ENCODE data around the gene MEX3A. TPM values are rescaled to one million over a fixed set of nuclear protein-coding genes. Genes with fewer than 3 reads are reported as not detected.
A peak's percentile ranks its signal among the peaks of the same experiment; 100 is the strongest.

The MEX3A gene
- total RNA-seq, 6 experiments from 2014 or later: 1.4 to 3.1 (median 2.2) TPM

- TF ChIP-seq CTCF (IDR thresholded peaks at IDR 0.05): no peak
- Mint-ChIP-seq H3K4me3 (no peak overlapping the region), H3K36me3 (ENCODE audit: low read depth) (no peaks in the 10 kb centered on the region), H3K27ac (no peak overlapping the region), H3K4me1 (ENCODE audit: low read depth) (peaks cover 14% of the 10 kb centered on the region), H3K9me3 (no peaks in the 10 kb centered on the region), H3K27me3 (ENCODE audit: insufficient read depth) (no peaks in the 10 kb centered on the region)
- DNase-seq: no peak
These were observed 18.3 kb downstream of the MEX3A start for GRCh38 chr1:156063997-156064285.

GRCh38 chr1:156062189-156062588 is 20.1 kb downstream of the MEX3A start:
- no peaks in the 10 kb centered on the region for H3K36me3 Mint-ChIP-seq (ENCODE audit: low read depth)
- peak; percentile 19 for DNase-seq
- H3K4me3 Mint-ChIP-seq: no peak overlapping the region
- peaks cover 10% of the 10 kb centered on the region for H3K4me1 Mint-ChIP-seq (ENCODE audit: low read depth)
- H3K27me3 Mint-ChIP-seq (ENCODE audit: insufficient read depth): no peaks in the 10 kb centered on the region
- no peak for TF ChIP-seq CTCF (IDR thresholded peaks at IDR 0.05)
- no peak overlapping the region for H3K27ac Mint-ChIP-seq
- H3K9me3 Mint-ChIP-seq: no peaks in the 10 kb centered on the region

- H3K27ac Mint-ChIP-seq: no peak within 1 kb of the TSS
- no peak for TF ChIP-seq CTCF (IDR thresholded peaks at IDR 0.05)
- H3K27me3 Mint-ChIP-seq (ENCODE audit: insufficient read depth): no peaks in the 10 kb centered on the region
- H3K4me1 Mint-ChIP-seq (ENCODE audit: low read depth): peaks cover 15% of the 10 kb centered on the region
- H3K4me3 Mint-ChIP-seq: no peak within 1 kb of the TSS
- DNase-seq: no peak
- no peaks in the 10 kb centered on the region for H3K9me3 Mint-ChIP-seq
- H3K36me3 Mint-ChIP-seq (ENCODE audit: low read depth): peaks cover 6% of the 10 kb centered on the region
These were observed 21.2 kb downstream of the MEX3A start, which contains the start of gene RAB25 for GRCh38 chr1:156060937-156061636. RAB25 (plus strand) TSS chr1:156061160; CDS start chr1:156061401, 241 bp downstream.

GRCh38 chr1:156056326-156056849 is 25.9 kb downstream of the MEX3A start:
- Mint-ChIP-seq H3K27me3 (ENCODE audit: insufficient read depth) (no peaks in the 10 kb centered on the region), H3K9me3 (no peaks in the 10 kb centered on the region), H3K27ac (peak overlapping the region; percentile 53), H3K36me3 (ENCODE audit: low read depth) (peaks cover 6% of the 10 kb centered on the region), H3K4me1 (ENCODE audit: low read depth) (peaks cover 22% of the 10 kb centered on the region), H3K4me3 (no peak overlapping the region)
- no peak for DNase-seq
- TF ChIP-seq CTCF (IDR thresholded peaks at IDR 0.05): no peak

- TF ChIP-seq CTCF (IDR thresholded peaks at IDR 0.05): no peak
- peak overlapping the region; percentile 94 for H3K4me3 Mint-ChIP-seq
- peaks cover 6% of the 10 kb centered on the region for H3K36me3 Mint-ChIP-seq (ENCODE audit: low read depth)
- no peaks in the 10 kb centered on the region; the same call in 1 of the 2 replicates for H3K27me3 Mint-ChIP-seq (ENCODE audit: insufficient read depth)
- H3K4me1 Mint-ChIP-seq (ENCODE audit: low read depth): peaks cover 27% of the 10 kb centered on the region
- H3K9me3 Mint-ChIP-seq: no peaks in the 10 kb centered on the region
- DNase-seq: no peak
- peak overlapping the region; percentile 92; the same call in 1 of the 2 replicates for H3K27ac Mint-ChIP-seq
These were observed 26.8 kb downstream of the MEX3A start for GRCh38 chr1:156055281-156056048.

Measured in HFFc6 (cell line).